ENCODE results near the gene COL23A1.
"Not testable (repeated sequence)": the region's sequence is repeated elsewhere in the genome, so short reads cannot be mapped to it uniquely, and the experiment has no call there.

Gene COL23A1

GRCh38 chr5:178370102-178370501 is 220.1 kb downstream of the COL23A1 start:
- no peak for DNase-seq

- DNase-seq = not testable (repeated sequence)
Measured at GRCh38 chr5:178369469-178369868, 220.7 kb downstream of the COL23A1 start.

GRCh38 chr5:178368716-178369300 is 221.4 kb downstream of the COL23A1 start:
- no peak for DNase-seq

- no peak for DNase-seq
Measured at GRCh38 chr5:178368274-178368673, 221.9 kb downstream of the COL23A1 start.

GRCh38 chr5:178367736-178368120 is 222.5 kb downstream of the COL23A1 start:
- DNase-seq = no peak

GRCh38 chr5:178366998-178367735 is 223.0 kb downstream of the COL23A1 start:
- DNase-seq = no peak

- no peak for DNase-seq
Measured at GRCh38 chr5:178365501-178366440, 224.4 kb downstream of the COL23A1 start.

GRCh38 chr5:178364326-178364675 is 225.9 kb downstream of the COL23A1 start:
- DNase-seq = no peak

- DNase-seq = no peak
Measured at GRCh38 chr5:178363501-178364325, 226.5 kb downstream of the COL23A1 start.

GRCh38 chr5:178361657-178362445 is 228.3 kb downstream of the COL23A1 start:
- DNase-seq = no peak

- no peak for DNase-seq
Measured at GRCh38 chr5:178360926-178361235, 229.3 kb downstream of the COL23A1 start.

- DNase-seq = no peak
Measured at GRCh38 chr5:178360222-178360925, 229.8 kb downstream of the COL23A1 start.

GRCh38 chr5:178359738-178360137 is 230.5 kb downstream of the COL23A1 start:
- DNase-seq = no peak

GRCh38 chr5:178357678-178358077 is 232.5 kb downstream of the COL23A1 start:
- no peak for DNase-seq

GRCh38 chr5:178357121-178357521 is 233.1 kb downstream of the COL23A1 start:
- DNase-seq = no peak

- no peak for DNase-seq
Measured at GRCh38 chr5:178356431-178356872, 233.7 kb downstream of the COL23A1 start.

GRCh38 chr5:178355671-178356070 is 234.5 kb downstream of the COL23A1 start:
- DNase-seq = no peak

GRCh38 chr5:178353461-178353860 is 236.7 kb downstream of the COL23A1 start:
- no peak for DNase-seq

GRCh38 chr5:178352035-178352349 is 238.2 kb downstream of the COL23A1 start:
- DNase-seq = no peak

GRCh38 chr5:178351221-178352034 is 238.8 kb downstream of the COL23A1 start:
- DNase-seq = no peak

Measured in stimulated activated CD4-positive, alpha-beta T cell treated with anti-CD3 and anti-CD28 coated beads, Interleukin-4, amount 100 ng/mL, for 1 hour (primary cell).